GM12892 (cell line): Measurements from ENCODE around the gene TACC2.

Experiments used
- DNase-seq: peaks from one replicate; pipeline ENCODE4 v3.0.0; 2011; ENCODE audit not compliant: insufficient read length
- FAIRE-seq: peaks from 2 replicates; lab custom pipeline; 2011; peaks lifted over from hg19 to GRCh38; lab: Jason Lieb, UNC
- POLR2A ChIP-seq: IDR thresholded peaks from 2 replicates; pipeline ENCODE4 v1.6.1; 2011; ENCODE audit warnings: low read depth, low read length, control low read depth
- POLR2AphosphoS5 ChIP-seq: IDR thresholded peaks from 2 replicates; pipeline ENCODE4 v1.6.1; 2011; ENCODE audit warnings: low read depth, low read length, control low read depth
- TAF1 ChIP-seq: IDR thresholded peaks from 2 replicates; pipeline ENCODE4 v1.6.1; 2011; ENCODE audit warnings: low read depth, mild to moderate bottlenecking, control low read depth, low read length, borderline replicate concordance

TACC2 gene

DNA sequence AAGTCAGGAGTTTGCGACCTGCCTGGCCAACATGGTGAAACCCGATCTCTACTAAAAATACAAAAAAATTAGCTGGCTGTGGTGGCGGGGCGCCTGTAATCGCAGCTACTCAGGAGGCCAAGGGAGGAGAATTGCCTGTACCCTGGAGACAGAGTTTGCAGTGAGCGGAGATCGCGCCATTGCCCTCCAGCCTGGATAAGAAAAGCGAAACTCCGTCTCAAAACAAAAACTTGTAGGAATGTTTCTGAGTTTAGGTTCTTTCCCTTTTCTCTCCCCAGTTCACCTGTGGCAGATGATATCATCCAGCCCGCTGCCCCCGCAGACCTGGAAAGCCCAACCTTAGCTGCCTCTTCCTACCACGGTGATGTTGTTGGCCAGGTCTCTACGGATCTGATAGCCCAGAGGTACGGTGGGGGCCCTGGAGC is 143.4 kb downstream of the TACC2 start:
- FAIRE-seq = no peak
- TF ChIP-seq TAF1 (no peak), POLR2A (no peak), POLR2AphosphoS5 (no peak)
- DNase-seq = no peak

GRCh38 chr10:122132882-122133565 is 144.1 kb downstream of the TACC2 start:
- no peak for FAIRE-seq
- no peak for DNase-seq
- no peak for TF ChIP-seq POLR2A
- TF ChIP-seq POLR2AphosphoS5 = no peak
- TF ChIP-seq TAF1 = no peak

DNA sequence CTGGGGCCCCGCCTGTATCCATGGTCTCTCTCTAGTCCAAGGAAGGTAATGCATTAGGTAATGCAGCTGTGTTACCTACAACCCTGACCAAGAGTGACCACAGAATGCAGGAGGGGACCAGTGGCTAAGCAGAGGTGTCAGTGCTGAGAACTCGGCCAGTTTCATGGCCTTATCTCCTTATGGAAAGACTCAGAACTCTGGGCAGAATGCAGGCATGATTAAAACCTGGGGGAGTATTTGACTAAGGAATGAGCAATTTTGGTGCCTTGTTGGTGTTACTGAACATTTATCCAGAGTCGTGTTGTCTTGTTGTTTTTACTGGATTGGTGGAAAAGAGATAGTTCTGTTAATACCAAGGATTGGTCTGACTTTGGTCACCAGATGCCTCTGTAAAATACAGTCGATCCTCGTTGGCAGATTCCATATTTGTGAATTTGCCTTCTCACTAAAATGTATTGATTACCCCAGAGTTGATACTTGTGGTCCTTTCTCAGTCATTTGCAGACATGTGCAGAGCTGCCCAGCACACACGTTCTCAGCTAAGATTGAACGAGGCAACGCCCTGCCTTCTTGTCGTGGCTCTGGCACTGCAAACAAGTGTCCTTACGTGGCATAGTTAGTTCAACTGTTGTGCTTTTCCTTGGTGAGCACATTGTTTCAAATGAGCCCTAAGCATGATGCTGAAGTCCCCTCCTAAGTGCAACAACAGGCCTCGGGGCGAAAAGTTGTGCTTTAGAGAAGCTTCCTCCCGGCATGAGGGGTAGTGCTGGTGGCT is 146.5 kb downstream of the TACC2 start:
- TF ChIP-seq TAF1 (no peak), POLR2A (no peak), POLR2AphosphoS5 (no peak)
- no peak for DNase-seq
- no peak for FAIRE-seq

DNA sequence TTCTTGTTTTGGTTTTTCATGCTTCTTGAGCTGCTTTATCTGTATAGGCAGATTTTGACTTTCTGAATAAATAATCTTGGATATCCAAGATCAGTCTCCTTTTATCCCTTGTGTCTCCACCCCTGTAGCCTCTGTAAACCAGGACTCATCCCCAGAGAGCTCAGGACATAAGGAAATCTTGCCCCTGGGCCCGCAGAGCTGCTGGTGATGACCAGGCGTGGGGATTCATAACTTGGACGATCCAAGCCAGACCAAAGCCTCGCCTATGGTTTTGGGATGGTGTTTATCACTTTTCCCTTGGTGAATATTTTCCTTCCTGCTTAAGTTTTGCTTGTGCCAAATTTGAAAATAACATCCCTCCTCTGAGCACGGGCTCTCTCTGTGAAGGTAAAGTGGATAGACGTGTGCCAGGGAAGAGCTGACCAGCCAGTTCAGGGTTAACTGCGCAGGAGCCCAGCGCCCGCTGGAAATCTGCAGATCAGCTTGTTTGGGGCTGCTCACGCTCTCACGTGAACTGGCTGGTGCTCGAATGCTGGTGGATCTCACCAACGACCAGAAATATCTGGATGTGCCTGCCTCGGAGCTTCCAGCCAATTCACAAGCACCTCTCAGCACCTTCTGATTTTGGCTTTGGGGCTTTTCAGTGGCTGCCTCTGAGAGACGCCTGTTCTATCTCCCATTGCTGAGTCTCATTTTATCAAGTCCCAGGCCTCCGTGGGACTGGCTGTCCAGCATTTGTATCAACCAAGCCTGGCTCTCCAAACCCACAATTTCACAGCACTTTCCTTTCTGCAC is 150.1 kb downstream of the TACC2 start:
- TF ChIP-seq POLR2A (no peak), TAF1 (no peak), POLR2AphosphoS5 (no peak)
- FAIRE-seq (no peak), DNase-seq (no peak)

DNA sequence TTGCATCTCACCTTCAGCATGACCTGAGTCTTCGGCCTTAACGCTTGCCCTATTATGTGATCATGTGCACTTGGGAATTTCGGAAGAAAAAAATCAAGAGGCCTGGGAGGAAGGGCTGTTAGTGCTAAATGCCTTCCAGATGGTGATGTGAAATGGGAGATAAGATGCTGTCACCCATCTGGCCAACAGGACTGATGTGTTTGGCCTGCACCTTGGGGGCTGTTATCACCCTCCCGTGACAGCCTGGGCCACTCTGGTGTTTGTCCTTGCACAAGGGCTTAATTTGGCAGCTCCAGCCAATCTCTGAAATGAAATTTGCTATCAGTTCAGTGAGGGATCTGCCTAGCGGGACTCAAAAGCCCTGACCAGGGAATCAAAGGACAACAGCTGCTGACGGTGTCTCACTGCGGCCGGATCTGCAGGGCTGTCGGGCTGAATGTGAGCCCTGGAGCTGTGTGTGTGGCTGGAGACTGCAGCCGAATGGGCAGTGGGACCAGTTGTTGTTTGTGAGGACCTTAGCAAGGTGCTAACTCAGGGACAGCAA is 150.7 kb downstream of the TACC2 start:
- DNase-seq = no peak
- TF ChIP-seq POLR2AphosphoS5 (no peak), TAF1 (no peak), POLR2A (no peak)
- FAIRE-seq = no peak

GRCh38 chr10:122140461-122140902 is 151.5 kb downstream of the TACC2 start:
- no peak for DNase-seq
- no peak for FAIRE-seq
- TF ChIP-seq POLR2A (no peak), POLR2AphosphoS5 (no peak), TAF1 (no peak)

DNA sequence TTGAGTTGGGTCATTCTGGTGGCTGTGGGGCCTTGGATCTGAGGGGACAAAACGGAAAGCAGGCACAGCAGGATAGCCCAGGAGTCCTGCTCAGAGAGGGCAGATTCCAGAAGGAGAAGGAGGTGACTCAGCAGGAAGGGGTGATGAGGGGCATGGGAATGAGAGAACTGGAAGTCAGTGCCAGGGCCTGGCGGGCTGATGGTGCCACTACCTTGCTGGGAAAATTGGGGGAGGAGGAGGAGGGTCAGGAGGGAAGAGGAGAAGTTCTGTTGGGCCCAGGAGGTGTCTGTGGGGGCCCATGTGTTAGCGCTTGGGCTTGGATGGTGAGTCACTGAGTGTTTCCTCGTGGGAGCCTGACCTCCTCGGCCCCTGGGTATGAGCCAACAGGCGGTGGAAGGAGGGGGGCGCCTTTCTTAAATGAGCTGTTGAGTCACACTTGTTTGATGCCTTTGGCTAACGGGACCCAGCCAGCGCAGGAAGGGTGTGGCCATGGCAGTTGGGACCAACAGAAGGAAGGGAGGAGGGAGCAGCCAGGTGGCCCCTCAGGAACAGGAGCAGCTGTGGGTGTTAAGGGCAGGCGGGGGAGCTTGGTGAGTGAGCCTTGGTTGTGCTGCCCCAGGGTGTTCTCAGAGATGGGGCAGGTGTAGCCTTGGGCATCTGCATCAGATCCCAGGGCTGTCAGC is 152.1 kb downstream of the TACC2 start:
- TF ChIP-seq POLR2AphosphoS5 (no peak), TAF1 (no peak), POLR2A (no peak)
- DNase-seq = no peak
- no peak for FAIRE-seq

DNA sequence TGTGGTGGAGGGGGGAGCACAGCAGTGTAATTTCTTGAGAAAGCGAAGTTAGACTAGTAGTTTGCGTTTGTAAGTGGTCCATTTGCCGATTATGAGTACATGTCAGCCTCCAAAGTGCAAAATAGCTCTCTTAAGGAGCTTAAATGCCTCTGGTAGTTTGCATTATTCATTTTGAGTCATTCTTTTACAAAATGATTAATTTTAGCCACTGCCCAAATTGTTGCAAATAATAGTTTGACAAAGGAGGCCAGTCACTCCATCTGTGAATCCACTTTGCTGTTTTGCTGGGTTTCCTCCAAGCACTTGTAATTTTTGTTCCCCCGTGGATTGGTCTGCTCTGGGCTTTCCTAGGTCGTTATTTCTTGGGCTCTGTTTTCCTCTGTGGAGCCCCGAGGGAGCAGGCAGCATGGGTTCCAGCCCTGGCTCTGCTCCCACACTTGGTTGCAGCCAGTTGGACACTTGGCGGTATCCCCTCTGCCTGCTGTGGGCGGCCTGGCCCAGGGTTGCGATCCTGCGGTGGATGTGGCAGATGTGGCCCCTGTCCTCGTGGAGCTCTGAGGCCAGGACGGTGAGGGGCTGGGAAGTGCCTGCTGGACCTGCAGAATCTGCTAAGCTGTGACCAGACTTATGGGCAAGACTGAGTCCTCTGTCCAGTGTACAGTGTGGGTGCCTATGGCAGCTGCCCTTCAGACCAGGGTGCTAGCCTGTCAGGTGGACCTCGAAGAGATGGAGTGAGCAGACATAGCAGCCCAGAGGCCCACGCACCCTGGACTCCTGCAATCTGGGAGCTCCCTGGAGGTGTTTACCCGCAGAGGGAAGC is 153.1 kb downstream of the TACC2 start:
- DNase-seq (no peak), FAIRE-seq (no peak)
- TF ChIP-seq POLR2A = no peak
- TF ChIP-seq POLR2AphosphoS5 = no peak
- no peak for TF ChIP-seq TAF1

GRCh38 chr10:122142641-122143237 is 153.8 kb downstream of the TACC2 start:
- no peak for DNase-seq
- no peak for FAIRE-seq
- TF ChIP-seq TAF1 = no peak

DNA sequence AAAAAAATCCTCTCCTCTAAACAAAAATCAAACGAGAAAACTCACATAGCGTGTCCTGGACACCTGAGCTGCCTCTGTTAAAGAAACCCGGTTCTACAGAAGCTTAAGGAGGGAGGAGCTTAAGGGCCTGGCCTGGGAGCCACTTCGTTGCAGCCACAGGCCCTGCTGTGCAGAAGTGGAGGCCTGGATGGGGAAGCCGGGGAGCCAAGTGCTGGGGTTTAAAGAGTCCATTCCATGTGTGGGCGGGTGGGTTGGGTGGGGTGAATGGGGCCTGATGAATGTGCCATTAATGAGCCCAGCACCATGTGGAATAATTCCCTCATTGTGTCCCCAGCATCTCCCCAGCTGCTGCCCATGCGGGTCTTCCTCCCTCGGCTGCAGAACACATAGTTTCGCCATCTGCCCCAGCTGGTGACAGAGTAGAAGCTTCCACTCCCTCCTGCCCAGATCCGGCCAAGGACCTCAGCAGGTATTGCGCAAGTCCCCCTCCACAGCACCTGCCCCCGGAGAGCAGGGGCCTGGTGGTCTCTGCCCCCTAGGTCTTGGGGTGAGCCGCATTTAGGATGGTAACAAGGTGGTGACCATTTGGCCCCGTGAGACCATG is 154.4 kb downstream of the TACC2 start:
- FAIRE-seq (no peak), DNase-seq (no peak)
- no peak for TF ChIP-seq TAF1
- no peak for TF ChIP-seq POLR2AphosphoS5
- no peak for TF ChIP-seq POLR2A
